SW480 (cell line): ENCODE data around the gene PHLPP1.
"Not testable (repeated sequence)": the region's sequence is repeated elsewhere in the genome, so short reads cannot be mapped to it uniquely, and the experiment has no call there.

Experiments used
- DNase-seq: peaks from one replicate; pipeline ENCODE4 v3.0.0-alpha.2; 2016; ENCODE audit warnings: low spot score

PHLPP1 gene

DNA sequence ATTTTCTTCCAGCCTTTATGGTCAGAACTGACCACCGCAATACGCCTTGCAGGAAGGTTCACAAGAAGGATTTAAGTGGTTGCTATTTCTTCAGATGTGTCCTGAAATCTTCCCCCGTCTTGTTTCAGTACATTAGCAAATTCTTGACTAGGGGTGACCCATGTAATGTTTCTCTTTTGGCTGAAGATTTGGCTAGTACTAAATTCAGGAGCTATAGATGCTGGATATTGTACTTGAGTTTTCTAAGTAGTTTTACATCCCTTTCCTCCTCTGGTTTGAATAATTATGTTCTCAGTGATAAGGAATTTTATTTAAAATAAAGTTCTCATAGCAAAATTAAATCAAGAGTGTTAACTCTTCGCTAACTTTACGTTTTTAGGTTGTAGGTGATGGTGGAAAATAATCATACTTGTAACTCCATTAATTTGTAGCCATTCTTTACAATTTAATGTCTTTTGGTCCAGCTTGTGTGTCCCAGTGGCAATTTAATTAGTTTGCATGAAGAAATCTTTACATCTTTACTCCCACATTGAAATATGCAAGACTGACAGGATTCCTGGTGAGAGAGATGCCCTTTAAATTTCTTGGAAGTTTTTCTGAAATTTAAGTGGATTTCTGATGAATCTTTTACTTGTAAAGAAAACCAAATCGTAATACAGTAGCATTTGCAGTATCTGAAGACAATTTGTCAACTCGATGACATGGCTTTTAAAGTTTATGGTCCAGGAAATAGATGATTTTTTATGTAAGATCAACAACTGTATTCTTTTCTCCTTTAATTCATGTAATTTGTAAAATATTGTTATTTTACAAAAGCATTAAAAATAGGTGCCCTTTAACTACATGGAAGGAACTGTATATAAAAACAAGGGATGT is 2.8 kb downstream of the PHLPP1 start:
- no peak for DNase-seq

DNA sequence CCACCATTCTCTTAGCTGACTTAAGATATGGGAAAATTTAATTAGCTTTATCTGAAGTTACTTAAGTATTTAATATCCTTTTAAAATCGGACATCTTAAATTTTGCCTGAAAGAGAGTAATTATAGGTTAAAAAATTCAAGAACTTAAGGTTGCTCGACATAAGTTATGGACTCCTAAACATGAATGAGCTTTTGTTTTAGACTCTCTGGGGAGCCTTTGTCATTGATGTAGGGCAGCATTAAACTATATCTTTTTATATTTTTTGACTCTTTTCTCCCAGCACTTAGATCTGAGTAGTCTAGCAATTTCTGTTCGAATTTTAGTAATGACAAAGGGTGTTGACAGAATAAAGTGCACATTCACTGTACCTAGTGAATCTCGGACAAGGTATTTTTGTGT is 4.7 kb downstream of the PHLPP1 start:
- no peak for DNase-seq

DNA sequence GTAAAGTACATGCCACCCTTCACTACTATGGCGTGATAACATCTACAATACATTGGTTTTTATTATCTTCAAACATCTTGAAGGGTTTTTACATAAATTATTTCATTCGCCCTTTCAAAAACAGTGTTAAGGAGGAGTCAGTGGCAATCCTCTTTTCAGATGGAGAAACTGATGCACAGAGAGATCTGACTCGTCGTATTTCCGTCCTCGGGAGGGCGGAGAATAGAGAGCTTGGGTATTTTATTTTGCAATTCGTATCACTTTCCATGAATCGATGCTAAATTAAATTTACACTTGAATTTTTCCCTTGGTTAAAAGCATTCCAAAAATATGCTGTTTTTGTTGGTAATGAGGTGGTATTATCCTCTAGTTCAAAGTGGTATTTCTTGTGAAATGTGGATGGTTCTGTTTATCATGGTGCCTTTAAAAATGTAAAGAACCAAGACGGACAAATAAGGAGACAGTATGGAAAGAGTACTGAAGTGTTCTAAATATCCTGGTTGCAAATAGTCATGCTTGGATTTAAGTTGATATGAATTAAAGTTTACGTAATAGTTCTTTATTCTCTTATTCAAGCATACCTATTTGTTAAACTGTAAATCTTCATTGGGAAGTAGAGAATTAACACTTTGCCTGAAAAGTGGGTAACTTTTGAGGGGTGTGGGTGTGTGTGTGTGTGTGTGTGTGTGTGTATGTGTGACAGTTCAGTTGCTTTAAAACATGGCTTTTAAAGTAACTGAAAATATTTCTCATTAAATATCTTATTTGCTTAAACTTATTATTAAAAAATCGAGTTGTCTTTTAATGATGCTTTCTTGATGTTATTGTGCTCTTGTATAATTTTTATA is 5.6 kb downstream of the PHLPP1 start:
- DNase-seq, result no peak

DNA sequence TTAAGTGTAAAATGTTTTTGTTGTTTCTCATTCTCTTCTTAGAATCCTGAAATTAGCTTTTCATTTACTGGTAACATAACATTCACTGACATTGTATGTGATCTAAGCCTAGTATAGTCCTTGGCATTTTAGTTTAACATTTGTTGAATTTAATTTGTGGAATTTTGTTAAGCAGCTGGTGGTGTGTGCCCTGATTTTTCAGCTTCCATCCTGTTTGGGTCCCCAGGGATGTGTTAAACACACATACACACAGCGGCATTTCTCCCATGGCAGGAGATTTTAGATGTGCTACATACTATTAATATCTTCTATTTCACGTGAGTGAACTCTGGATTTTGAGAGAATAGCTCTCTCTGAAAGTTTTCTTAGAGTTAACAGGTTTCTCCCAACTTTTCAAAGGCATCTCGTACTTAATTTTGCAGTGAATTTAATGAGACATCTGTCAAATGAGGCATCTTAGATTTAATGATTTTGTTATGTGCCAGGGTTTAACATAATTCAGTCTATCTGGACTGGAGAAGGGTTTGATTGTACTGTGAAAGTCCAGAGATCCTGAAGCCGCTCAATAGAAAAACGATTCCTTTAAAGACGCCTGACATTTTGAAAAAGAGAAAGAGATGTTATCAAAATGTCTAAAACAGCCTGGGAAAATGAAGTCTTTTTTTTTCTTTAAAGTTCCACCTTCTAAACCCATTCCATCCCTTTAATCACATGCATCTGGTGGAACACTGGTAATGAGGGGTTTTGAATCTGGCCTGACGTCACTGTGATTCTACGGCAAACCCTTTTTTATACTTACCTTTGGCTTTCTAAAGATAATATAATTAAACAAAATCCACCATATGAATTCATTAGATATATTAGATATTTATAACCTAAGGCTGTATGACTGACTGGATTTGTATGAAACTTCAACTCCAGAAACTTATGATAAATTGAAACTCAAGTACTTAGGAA is 6.8 kb downstream of the PHLPP1 start:
- no peak for DNase-seq

GRCh38 chr18:62723666-62724281 is 8.4 kb downstream of the PHLPP1 start:
- DNase-seq, result no peak

GRCh38 chr18:62725896-62726295 is 10.6 kb downstream of the PHLPP1 start:
- no peak for DNase-seq

- DNase-seq, result no peak
Observed at GRCh38 chr18:62728254-62728653, 12.9 kb downstream of the PHLPP1 start.

- no peak for DNase-seq
Observed at GRCh38 chr18:62729487-62730386, 14.4 kb downstream of the PHLPP1 start.

GRCh38 chr18:62730941-62731340 is 15.6 kb downstream of the PHLPP1 start:
- no peak for DNase-seq

DNA sequence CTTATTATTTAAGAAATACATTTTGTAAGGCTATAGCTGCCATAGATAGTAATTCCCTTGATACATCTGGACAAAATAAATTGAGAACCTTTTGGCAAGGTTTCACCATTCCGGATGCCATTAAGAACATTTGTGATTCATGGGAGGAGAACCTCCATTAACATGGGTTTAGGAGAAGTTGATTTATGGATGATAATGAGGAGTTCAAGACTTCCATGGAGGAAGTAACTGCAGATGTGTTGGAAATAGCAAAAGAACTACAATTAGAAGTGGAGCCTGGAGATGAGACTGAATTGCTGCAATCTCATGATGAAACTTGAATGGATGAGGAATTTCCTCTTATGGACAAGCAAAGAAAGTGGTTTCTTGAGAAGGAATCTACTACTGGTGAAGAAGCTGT is 17.3 kb downstream of the PHLPP1 start:
- DNase-seq, result no peak

GRCh38 chr18:62734290-62734689 is 18.9 kb downstream of the PHLPP1 start:
- DNase-seq, result no peak

DNA sequence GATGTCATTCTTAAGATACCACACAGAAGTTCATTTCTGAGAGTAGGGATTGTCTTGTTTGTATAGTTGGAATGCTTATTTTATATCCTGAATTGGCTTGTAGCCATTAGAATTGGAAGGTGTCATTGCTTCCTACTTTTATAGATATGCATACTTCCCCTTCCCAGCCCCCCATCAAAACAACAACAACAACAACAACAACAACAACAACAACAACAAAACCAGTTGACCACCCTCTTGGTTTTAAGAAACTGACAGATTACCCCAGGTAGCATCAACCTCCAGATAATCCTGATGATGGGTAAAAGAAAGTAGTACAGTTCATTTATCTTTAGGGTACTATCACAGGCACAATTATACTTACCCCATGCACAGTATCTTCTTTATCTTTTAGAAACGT is 20.0 kb downstream of the PHLPP1 start:
- no peak for DNase-seq

- no peak for DNase-seq
Observed at GRCh38 chr18:62736077-62736855, 20.9 kb downstream of the PHLPP1 start.

GRCh38 chr18:62737241-62737873 is 22.0 kb downstream of the PHLPP1 start:
- DNase-seq, result no peak

DNA sequence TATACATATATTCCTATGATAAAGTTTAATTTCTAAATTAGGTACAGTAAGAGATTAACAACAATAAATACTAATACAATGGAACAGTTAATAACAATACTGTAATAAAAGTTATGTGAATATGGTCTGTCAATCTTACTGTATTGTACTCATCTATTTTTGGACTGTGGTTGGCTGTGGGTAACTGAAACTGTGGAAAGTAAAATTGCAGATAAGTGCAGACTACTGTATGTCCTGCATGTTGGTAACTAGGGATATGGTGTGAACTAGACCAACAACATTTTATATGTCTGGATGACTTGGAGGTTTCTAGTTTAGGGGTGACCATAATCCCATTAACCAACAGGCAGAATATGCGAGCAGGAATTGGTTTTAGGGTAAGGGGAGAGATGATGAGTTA is 23.3 kb downstream of the PHLPP1 start:
- no peak for DNase-seq

GRCh38 chr18:62739911-62740310 is 24.6 kb downstream of the PHLPP1 start:
- DNase-seq, result no peak

- not testable (repeated sequence) for DNase-seq
Observed at GRCh38 chr18:62740650-62741049, 25.3 kb downstream of the PHLPP1 start.

DNA sequence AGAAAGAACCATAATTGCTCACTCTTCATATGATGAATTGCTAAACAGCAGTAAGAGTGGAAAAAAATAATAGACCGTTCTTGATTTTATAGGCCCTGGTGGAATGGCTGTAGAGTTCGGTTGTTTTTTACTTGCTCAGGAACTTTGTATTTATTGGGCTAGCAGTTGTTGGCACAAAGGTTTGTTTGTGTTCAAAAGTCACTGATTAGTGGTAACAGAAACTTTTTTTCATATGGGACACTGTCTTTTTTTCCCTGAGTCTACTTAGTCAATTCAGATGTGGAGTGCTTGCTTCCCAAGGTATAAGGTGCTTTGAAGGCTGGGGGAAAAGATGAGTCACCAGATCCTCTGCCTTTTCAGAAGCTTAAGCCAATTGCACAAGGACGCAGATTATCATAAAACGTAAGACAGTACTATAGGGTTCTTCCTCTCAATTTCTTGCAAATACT is 25.8 kb downstream of the PHLPP1 start:
- no peak for DNase-seq

DNA sequence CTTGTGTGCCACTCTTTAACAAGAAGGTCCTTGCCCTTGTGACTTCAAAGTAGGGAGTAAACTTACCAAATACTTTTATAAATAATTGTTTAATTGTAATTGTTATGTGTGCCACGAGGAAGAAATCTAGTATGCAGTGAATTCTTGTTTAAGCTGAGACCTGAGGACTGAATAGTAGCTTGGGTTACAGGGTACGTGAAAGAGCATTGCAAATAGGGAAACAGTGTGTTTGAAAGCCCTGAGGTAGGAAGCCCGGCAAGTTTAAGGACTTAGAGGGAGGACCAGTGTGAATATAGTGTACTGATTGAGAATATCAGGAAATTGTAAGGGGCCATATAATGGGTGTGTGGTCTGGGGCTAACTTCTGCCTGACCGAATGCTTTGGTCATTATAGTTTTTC is 26.2 kb downstream of the PHLPP1 start:
- DNase-seq, result no peak
